GM18873 (cell line): Measurements from ENCODE around the gene MLLT6.

ENCODE experiments used
- ATAC-seq: cut with Tn5 transposase; IDR thresholded peaks from one replicate; pipeline ENCODE4 v1.9.1; 2021; ENCODE audit warnings: mild to moderate bottlenecking, moderate library complexity, moderate number of reproducible peaks; ENCODE audit not compliant: unreplicated experiment, low FRiP score

The MLLT6 gene

DNA sequence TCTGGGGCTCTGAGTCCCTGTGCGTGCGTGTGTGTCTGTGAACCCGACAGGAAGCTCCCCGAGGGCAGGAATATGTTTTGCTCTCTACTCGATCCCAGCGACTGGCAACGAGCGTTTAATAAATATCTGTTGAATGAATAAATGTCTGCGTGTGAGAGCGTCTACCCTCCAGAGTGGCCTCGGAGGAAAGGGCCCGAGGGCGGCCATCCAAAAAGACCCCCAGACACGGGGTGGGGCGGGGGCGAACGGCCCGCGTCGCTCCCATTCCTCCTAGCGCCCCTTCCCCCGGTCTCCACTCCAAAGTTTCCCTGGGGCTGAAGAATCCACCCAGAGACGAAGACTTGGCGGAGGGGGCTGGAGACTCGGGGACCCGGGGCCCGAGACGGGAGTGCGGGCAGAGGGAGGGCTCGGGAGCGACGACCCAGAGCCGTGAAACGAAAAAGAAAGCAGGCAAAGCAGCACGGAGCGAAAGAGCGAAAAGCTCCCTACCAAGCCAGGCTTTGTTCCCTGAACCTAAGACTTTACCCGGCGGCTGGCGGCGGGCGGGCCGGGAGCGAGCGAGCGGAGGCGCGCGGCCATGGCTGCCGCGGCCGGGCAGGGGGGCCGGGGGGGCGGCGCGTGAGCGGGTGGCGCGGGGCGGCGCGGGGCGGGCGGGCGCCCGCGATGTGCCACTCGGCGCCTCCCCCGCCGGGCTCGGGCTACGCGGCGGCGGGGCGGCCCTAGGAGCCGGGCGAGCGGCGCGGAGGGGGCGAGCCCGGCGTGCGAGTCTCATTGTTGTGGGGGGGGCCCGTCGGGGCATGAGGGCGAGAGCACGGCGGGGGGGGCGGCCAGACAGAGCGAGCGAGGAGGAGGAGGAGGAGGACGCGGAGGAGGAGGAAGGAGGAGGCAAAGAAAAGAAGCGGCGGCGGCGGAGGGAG is at the start of gene MLLT6:
Gene MLLT6 (plus strand): TSS at position 668 of the 917 bp plus-strand sequence. CDS start 360 bp downstream, outside the sequence.
- no peak for ATAC-seq

DNA sequence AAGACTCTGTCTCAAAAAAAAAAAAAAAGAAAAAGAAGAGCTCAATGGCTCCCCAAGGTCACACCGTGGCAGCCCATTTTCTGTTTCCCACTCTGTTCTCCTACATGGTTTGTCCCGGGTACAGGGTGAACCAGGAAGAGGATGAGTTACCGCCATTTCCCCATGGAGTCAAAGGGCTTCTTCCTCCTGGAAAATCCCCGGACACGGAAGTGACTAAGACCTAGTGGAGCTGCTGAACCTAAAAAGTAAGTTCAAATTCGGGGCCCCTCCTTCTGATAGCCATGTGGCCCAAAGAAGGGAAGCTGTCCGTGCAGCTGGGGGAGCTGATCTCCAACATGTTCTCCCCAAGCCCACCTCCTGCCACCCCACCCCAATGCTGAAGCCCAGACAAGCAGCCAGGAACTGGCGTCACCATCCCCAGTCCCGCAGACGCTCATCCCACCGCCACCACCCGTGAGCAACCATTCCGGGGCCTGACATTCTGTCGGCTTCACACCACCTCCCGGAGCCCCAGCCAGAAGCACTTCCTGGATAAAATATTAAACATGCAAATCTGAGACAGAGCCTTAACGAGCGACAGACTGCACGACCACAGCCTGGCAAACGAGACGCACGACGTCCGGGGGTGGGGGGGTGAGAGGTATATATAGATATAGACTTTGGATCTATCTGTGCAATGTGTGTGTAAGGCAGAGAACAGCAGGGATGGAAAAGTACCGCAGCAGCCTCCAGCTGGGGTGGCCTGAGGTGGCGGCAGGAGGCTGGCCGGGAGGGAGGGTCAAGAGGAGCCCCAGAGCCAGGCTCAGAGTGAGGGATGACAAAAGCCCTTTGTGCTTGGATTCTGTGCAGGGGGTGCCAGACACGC is 47.9 kb upstream of the MLLT6 start:
- no peak for ATAC-seq

DNA sequence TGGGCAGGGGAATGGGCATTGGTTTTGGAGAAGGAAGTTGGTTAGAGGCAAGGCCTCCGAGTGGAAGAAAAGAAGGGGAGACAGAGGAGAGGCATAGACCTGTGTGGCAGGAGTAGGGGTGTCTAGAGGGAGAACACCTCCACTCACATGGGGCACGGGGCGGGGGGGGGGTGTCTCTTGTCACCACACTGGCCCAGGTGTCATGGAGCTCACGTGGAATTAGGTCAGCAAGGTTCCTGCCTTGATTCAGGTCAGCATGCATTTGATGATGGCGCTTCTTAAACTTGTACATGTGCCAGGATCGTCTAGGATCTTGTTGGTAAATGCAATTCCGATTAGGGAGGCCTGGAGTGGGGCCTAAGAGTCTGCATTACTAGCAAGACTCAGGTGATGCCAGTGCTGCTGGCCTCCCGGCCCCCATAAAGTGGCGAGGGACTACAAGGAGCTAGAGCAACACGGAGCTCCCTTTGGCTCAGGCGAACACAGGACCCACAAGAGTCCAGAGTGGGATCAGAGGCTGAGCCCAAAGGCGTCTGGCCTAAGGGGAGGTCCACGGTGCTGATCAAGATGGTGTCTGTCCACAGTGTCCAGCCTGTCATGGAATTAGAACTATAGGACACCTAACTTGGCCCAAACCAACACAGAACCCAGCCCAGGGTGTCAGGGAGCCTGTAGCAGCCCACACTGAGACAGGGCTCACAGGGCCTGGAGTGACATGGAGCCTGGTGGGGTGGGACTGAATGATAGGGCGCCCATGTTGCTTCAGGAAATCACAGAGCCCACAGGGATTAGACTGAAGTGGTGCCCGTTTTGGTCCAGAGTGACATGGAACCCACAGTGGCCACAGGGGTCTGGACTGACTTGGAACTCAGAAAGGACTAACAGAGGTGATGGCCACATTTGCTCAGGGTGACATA is 47.0 kb upstream of the MLLT6 start:
- ATAC-seq, result no peak

DNA sequence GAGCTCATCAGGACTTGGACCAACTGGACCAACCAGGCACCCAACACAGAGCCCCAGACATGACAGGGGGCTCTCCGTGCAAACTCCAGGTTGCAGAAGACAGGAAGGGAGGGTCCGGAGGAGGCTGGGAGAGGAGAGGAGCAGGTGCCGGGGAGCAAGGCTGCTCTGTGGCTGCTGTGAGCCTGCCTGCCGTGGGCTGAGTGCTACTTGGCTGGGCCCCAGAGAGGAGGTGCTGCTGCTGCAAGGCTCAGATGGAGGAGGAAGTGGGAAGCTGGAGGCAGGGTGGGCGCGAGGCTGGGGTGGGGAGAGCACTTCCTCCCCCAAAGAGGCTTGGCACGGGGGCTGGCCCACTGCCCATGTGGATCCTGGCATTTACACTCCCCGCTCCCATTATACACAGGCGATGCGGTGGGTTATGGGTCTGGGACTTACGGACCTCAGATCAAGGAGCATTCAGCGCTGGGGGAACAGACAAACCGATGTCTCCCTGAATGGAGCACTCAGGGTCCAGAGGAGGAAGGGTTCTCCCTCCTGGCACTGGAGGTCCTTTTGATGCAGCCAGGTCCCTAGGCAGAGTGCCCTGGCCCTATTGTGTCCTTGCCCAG is 46.2 kb upstream of the MLLT6 start:
- no peak for ATAC-seq

DNA sequence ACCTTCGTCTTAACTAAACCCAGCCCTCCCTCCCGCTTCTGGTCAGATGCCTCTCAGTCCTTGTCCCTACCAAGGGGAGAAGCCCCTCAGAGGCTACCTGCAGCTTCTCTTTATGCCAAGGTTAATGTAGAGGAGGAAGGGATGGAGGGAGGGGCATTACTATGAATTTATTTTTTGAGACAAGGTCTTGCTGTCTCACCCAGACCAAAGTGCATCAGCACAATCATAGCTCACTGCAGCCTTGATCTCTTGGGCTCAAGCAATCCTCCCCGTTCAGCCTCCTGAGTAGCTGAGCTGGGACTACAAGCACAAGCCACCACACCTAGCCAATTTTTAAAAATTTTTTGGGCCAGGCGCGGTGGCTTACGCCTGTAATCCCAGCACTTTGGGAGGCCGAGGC is 45.7 kb upstream of the MLLT6 start:
- no peak for ATAC-seq

DNA sequence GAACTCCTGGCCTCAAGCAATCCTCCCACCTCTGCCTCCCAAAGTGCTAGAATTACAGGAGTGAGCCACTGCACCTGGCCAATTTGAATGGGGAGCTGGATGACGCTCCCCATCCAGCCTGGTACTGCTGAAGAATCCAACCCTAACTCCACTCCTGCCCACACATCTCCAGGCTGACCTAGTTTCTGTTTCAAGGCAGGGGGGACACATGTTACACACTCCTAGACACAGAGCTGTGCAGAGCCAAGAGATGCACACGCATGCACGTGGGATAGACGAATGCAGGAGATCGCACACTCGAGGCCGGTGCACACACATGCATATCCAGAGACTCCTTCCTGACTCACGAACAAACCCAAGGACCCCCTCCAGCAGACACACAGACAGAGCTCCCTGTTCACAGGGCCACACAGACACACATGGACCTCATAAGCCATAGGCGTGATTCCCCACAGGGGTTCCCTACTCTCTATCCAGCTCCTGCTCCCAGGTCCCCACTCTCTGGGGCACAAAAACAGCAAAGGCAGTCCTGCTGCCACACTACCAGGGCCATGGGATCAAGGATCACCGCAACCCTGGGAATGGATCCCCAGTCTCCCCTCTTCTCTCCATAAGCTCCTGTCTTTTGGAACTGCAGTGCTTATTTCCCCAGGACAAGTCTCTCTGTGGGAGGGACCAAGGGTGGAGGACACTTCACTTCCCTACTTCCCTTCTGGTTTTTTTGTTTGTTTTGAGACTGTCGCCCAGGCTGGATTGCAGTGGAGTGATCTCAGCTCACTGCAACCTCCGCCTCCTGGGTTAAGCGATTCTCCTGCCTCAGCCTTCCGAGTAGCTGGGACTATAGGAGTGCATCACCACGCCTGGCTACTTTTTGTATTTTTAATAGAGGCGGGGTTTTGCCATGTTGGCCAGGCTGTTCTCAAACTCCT is 44.7 kb upstream of the MLLT6 start:
- no peak for ATAC-seq

DNA sequence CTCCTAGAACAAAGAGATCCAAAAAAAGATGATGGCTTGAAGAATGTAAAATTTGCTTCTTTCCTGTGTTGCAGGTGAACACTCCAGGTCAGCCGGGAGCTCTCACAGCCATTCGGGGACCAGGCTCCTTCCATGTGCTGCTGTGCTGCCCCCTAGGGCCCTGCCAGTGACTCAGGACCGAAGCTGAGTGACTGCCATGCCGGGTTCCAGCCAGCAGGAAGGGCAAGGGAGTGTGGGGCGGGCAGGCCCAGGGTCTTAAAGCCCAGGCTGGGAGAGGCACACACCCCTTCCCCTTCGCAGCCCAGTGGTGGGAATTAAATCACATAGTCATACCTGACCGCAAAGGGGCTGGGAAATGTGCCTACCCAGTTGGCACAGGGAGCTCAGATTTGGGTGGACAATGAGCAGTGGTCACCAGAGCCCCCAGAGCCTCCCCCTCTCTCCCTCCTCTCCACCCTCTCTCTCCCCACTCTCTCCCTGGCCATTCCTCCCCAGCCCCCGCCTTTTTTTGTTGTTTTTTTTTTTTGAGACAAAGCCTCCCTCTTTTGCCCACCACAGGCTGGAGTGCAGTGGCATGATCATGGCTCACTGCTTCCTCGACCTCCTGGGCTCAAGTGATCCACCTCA is 41.8 kb upstream of the MLLT6 start:
- ATAC-seq, result no peak

DNA sequence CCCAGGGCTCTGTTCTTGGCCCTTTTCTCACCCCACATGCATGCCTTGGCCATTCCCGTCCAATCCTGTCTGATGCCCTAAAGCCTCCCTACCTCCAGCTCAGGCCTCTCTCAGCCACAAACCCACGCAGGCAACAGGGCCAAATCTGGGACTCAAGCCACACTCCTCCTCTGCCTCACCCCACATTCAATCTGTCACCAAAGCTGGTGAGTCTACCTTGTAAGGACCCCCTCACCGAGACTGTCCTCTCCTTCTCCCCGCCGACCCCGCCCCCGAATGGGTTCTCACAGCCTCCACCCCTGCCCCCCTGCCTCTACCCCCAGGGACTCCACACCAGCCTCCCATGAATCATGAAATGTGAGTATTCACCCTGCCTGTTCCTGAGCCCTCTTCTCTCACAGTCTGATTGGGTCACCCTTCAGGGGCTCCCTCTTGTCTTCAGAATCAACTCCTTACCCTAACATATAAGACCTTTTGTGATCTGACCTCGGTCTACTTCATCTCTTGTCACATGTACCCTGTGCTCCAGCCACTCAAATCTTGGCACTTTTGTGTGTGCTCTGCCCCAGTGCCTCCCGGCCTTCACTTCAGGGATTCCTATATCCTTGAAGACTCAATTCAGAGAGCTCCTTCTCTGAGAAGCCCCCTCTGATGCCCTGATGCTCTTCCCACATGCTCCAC is 41.0 kb upstream of the MLLT6 start:
- no peak for ATAC-seq

DNA sequence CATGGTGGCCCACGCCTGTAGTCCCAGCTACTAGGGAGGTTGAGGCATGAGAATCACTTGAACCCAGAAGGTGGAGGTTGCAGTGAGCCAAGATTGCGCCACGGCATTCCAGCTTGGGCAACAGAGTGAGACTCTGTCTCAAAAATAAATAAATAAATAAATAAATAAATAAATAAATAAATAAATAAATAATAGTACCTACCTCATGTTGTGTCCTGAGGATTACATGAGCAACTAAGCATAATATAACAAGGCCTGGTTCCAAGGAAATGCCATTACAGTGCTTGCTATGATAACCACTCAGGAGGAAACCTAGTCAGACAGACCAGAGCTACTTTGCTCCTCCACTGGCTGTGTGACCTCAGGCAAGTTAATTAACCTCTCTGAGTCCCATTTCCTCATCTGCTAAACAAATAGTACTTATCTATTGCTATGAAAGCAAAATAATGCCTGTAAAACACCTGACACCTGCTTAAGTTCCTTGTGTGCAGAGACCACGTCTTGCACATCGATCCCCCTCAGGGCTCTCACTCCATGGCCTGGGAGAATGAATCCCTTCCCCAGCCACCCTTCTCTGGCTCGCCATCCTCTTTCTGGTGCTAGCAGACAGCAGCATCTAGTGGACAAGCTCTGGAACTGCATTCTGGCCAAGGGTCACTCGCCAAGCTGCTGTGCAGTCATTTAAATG is 37.8 kb upstream of the MLLT6 start:
- ATAC-seq, result no peak

DNA sequence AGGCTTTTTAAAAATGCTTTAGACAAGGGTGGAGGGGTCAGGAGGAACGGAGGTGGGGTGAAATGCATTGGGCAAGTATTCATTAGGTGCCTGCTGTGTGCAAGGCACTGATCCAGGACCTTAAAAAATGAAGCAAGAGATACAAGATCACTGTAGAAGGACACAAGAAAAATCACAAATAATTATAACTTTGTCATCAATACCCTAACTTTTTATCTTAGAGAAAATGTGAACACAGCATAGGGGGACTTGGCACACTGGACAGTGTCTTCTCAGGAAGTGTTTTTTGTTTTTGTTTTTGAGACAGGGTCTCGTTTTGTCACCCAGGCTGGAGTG is 37.3 kb upstream of the MLLT6 start:
- no peak for ATAC-seq

DNA sequence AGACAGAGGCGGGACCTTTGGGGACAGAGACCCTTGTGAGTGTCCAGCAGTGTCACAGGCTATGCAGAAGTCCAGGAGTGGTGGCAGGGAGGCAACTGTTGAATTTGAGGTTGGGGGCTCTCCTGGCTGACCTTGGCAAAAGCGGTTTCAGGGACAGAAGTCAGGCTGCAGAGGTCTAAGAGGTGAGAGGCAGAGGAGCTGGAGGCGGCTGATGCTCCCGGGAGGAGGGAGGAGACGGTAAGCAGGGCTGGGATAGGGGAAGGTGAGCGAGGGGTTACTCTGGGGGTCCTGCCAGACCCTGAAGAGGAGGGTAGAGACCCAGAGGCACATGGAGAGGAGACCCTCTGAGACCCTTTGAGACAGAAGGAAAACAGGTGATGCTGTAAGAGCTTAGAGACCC is 35.6 kb upstream of the MLLT6 start:
- ATAC-seq, result no peak

DNA sequence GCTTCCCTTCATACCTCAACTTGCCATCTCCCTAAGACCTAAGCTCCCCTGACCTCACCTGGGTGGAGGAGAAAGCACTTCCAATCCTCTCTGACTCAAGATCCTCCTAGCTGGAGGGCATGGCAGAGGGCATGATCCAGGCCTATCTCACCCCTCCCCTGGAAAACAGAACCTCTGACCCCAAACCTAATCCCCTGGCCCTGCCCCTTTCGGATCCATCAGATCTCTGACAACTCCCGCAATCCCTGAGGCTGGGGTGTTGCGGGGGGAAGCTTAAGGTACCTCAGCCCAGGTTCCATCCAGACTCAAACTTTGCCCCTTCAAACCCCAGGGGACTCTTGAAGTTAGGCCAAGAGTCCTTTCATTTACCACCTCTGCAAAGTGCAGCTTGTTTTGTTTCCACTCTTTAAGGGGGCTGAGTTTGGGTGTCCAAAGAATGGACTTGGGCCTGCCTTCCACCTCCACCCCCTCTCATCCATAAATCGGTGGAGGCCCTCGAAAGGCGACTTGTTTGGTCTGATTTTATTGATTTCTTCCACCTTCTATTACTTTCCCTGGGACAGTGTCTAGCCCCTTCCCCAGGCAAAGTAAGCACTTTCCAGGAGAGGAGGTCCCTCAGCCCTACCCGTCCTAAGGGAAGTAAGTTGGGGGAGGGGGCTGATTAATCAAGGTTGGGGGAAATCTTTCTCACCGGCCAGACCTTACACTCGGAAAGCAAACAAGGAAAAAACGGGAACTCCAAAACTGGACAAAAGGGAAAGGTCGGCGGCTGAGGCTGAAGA is 32.9 kb upstream of the MLLT6 start:
- no peak for ATAC-seq

DNA sequence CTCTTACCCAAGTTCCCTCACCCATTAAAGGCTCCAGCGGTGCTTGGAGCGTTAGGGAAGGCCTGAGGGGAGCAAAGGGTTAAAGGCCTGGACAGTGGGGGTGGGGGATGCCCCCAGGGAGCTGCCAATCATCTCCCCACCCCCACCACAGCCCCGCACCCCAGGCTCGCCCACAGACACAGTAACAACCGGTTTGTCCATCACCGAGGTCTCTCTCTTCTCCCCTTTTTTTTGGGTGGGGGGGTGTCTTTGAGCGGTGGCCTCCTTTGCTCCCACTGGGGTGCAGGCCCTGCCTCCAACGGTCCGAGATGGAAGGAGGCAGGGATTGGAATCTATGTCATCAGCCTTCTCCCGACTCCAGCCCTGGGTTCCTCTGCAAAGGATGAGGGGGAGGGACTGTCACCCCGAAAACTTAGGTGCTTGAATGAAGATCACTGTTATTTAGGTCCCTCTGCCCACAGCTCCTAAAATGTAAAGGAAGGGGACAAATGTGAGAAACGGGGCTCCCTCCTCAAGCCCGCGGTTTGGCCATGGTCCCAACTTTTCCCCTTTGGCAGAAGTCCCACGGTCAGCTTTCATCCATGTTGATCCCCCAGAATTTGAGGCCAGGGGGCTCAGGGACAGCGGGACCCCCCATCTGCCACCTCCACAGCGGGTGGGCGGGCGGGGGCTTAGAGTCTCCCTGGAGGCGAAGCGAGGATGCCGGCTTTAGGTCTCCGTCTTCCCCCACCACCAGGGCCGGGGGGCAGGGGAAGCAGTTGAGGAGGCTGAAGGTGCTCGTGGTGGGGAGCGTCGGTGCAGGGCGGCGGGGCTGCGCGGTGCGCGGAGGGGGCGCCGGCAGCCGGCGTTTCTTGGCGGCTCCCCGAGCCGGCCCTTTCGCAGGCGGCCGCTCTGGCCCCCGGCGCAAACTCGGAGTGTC is 32.0 kb upstream of the MLLT6 start:
- ATAC-seq, result no peak

DNA sequence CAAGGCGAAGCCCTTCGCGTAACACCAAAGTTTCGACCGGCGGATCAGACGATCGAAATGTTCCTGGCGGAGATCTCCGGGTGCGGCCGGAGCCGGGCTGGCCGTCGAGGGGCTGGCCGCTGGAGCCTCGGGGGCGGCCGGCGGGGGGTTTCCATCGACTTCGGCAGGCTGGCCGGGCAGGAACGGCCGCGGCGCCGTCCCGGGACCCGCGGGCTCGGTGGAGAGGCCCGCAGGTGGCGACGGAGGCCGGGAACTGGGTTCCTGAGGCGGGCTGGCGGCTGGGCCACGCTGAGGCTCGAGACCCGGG is 31.4 kb upstream of the MLLT6 start:
- no peak for ATAC-seq

DNA sequence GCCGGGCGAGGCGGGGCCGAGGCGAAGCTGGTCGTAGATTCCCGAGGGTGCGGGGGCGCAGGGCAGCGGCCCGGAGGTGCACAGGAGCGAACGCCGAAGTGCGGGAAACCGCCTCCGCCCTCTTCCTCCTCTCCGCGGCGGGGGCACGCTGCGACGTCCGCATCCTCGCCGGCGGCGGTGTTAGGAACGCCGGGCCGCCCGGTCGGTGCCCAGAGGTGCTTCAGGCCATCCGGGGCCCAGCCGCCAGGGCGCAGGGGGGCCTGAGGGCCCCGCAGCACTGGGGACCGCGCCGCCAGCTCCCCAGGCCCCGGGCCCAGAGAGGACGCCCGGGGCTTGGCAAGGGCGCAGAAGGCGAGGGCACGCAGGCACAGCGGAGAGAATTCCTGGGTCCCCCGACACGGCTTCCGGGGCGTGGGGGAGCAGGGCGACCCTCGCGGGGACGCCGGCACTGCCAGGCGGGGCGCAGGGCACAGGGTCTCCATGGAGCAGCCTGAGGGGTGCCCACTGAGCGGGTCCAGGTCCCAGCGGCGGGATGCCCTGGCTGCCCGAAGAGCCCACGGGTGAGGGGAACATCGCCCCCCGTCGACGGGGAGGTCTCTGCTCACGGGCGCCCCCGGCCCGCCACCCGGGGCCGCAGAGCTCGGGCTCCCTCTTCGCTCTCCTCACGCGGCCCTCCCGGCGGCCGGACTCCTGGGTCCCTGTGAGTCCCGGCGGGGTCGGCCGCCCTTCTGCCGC is 30.9 kb upstream of the MLLT6 start:
- ATAC-seq, result no peak
